AG09309 (cell line): ENCODE measurements around the gene PAF1.

Experiments
- DNase-seq: peaks from one replicate; pipeline ENCODE4 v3.0.0-alpha.2; 2010; ENCODE audit warnings: low read depth
- H3K4me3 ChIP-seq: 2 replicates; pipeline ENCODE4 v1.5.1; 2011; ENCODE audit warnings: mild to moderate bottlenecking, low read depth, low read length, moderate library complexity; ENCODE audit not compliant: control insufficient read depth
- CTCF ChIP-seq: IDR thresholded peaks from 2 replicates; pipeline ENCODE4 v1.5.1; 2011; ENCODE audit warnings: mild to moderate bottlenecking, low read depth, low read length, inconsistent platforms; ENCODE audit not compliant: insufficient read depth, control insufficient read depth; ENCODE audit errors: missing control alignments

Gene PAF1

DNA sequence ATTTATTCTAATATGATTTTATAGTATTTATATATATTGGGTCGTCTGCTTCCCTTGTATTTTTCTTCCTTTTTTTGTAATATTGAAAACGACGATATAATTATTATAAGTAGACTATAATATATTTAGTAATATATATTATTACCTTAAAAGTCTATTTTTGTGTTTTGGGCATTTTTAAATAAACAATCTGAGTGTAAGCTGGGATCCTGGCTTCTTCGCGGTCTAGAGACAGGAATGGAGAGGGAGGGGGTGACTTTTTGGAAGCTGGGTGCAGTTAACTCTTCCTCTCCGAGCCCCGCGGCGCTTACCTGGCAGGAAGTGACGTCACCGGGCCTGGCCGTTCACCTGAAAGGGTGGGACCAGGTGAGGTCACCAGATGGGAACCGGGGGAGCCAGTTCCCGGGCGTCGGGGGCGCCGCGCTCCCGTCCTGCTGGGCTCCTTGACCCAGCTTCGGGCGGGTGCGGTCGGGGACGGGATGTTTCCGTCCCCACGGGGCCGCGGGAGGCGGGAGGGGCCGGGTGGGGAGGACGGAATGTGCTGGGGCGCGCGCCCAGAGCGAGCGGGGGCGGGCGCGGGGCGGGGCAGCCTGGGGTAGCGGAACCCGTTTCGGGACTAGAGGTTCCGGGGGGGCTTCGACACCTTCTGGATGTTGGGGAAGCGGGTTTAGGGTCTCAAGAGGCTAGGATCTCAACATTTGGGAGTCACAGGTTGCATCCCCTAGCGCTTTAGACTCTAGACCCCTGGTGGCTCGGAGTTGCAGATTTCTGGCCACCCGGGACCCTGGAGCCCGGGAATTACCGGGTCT, 18.5 kb upstream of the PAF1 start:
- TF ChIP-seq CTCF = no peak
- no peak for DNase-seq
- H3K4me3 ChIP-seq = peak overlapping the region; percentile 88

DNA sequence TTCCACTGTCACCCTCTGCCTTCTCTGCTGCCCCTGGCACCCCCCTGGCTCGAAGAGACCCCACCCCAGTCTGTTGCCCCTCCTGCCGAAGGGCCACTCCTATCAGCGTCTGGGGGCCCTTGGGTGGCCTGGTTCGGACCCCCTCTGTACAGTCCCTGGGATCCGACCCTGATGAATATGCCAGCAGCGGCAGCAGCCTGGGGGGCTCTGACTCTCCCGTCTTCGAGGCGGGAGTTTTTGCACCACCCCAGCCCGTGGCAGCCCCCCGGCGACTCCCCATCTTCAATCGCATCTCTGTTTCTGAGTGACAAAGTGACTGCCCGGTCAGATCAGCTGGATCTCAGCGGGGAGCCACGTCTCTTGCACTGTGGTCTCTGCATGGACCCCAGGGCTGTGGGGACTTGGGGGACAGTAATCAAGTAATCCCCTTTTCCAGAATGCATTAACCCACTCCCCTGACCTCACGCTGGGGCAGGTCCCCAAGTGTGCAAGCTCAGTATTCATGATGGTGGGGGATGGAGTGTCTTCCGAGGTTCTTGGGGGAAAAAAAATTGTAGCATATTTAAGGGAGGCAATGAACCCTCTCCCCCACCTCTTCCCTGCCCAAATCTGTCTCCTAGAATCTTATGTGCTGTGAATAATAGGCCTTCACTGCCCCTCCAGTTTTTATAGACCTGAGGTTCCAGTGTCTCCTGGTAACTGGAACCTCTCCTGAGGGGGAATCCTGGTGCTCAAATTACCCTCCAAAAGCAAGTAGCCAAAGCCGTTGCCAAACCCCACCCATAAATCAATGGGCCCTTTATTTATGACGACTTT, 17.7 kb upstream of the PAF1 start:
- no peak for TF ChIP-seq CTCF
- peak overlapping the region; percentile 88 for H3K4me3 ChIP-seq
- DNase-seq = no peak

GRCh38 chr19:39407660-39408391, 16.9 kb upstream of the PAF1 start:
- TF ChIP-seq CTCF = no peak
- no peak for DNase-seq
- H3K4me3 ChIP-seq = peak overlapping the region; percentile 88

DNA sequence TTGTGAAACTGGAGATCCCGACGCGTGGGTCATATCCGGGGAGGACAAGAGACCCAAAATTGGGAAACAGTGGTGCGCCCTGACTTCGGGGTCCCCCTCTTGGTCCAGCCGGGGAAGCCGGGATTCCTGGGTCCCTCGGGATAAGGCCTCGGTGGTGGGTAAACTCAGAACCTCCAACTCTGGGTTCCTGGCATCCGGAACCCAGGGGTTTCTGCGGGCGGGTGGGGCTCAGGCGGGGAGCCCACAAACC, 16.4 kb upstream of the PAF1 start:
- no peak for TF ChIP-seq CTCF
- peak overlapping the region; percentile 88 for H3K4me3 ChIP-seq
- no peak for DNase-seq

GRCh38 chr19:39406656-39407409, 15.9 kb upstream of the PAF1 start, which contains the start of gene ZFP36:
ZFP36 (plus strand) TSS chr19:39406847; CDS start chr19:39406905, 58 bp downstream.
- no peak for DNase-seq
- H3K4me3 ChIP-seq = peak within 1 kb of the TSS; percentile 88
- no peak for TF ChIP-seq CTCF

DNA sequence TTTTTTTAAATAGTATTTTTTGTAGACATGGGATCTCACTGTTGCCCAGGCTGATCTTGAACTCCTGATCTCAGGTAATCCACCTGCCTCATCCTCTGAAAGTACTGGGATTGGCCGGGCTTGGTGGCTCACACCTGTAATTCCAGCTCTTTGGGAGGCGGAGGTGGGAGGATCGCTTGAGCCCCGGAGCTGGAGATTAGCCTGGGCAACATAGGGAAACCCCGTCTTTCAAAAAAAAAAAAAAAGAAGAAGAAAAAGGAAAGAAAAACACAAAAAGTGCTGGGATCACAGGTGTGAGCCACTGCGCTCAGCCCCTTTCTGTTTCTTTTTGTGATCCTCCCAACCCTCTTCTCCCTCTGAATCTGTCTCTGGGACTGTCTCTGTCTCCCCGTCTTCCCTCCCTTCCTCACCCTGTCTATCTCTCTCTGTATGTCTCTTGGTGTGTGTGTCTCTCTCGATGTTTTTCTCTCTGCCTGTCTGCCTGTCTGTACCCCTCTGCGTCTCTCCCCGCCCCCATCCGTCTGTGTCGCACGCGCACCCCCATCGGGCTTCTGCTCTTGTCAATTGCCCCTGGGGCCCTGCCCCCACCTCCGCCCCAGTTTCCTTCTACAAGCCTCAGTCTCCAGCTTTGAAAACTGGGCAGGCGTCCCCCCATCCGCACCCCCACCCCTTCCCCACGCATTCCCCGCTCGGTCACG, 15.2 kb upstream of the PAF1 start:
- TF ChIP-seq CTCF = no peak
- DNase-seq = no peak
- H3K4me3 ChIP-seq = peak overlapping the region; percentile 88
